ENCODE data around the gene DCUN1D2.
A peak's percentile ranks its signal among the peaks of the same experiment; 100 is the strongest.
"Not testable (repeated sequence)": the region's sequence is repeated elsewhere in the genome, so short reads cannot be mapped to it uniquely, and the experiment has no call there.

DCUN1D2 gene

DNA sequence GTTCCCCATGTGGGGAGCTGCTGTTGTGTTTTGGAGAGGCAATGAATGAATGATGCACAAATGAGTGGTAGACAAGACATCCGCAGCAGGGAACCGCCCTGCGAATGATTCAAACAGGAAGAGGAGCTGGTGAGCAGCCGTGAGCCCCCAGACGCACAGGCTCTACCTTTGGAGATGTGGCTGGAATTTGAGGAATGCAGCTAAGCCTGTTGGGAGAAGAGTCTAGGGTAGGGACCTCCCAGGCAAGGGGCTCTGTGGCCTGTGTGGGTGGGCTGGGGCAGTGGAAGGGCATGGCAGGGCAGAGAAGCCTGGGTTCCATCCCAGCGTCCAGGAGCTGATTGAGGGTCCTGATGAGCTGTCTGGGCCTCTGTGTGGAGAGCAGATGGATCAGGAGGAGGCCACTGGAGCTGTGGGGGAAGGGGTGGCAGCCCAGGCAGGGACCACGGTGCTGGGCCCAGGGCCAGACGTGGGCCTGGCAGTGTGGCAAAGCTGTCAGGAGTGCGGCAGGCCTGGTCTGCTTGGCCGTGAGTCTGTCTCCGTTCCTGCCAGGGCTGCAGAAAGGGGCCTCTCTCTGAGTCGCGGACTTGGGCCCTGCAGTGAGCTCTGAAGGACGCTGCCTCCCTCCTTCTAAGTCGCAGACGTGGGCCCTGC lies 41.8 kb upstream of the DCUN1D2 start:
- Histone ChIP-seq H3K4me1 (ENCODE audit: insufficient read depth, low read length) (peaks cover 7% of the 10 kb centered on the region), H3K27me3 (ENCODE audit: control insufficient read depth in 1 of 2, insufficient read depth in 2 of 2, low read length in 2 of 2) (no peaks in the 10 kb centered on the region), H3K4me3 (ENCODE audit: low read depth in 1 of 2, low read length in 2 of 2) (no peak overlapping the region), H3K9me3 (ENCODE audit: low read length) (no peaks in the 10 kb centered on the region), H3K36me3 (ENCODE audit: insufficient read depth, low read length) (peaks cover 19% of the 10 kb centered on the region), H3K9ac (ENCODE audit: low read length) (no peak overlapping the region), H3K27ac (ENCODE audit: low read depth, low read length) (peak overlapping the region; percentile 37)

GRCh38 chr13:113531041-113531873 lies 40.7 kb upstream of the DCUN1D2 start:
- H3K9ac ChIP-seq (ENCODE audit: low read length), result no peak overlapping the region
- H3K4me3 ChIP-seq (ENCODE audit: low read depth in 1 of 2, low read length in 2 of 2), result no peak overlapping the region
- H3K9me3 ChIP-seq (ENCODE audit: low read length), result no peaks in the 10 kb centered on the region
- H3K36me3 ChIP-seq (ENCODE audit: insufficient read depth, low read length), result peaks cover 19% of the 10 kb centered on the region
- no peaks in the 10 kb centered on the region for H3K27me3 ChIP-seq (ENCODE audit: control insufficient read depth in 1 of 2, insufficient read depth in 2 of 2, low read length in 2 of 2)
- no peak overlapping the region for H3K27ac ChIP-seq (ENCODE audit: low read depth, low read length)
- H3K4me1 ChIP-seq (ENCODE audit: insufficient read depth, low read length), result peaks cover 7% of the 10 kb centered on the region

GRCh38 chr13:113528813-113529180 lies 38.3 kb upstream of the DCUN1D2 start:
- H3K4me1 ChIP-seq (ENCODE audit: insufficient read depth, low read length), result peaks cover 7% of the 10 kb centered on the region
- no peaks in the 10 kb centered on the region for H3K9me3 ChIP-seq (ENCODE audit: low read length)
- H3K9ac ChIP-seq (ENCODE audit: low read length), result no peak overlapping the region
- H3K27ac ChIP-seq (ENCODE audit: low read depth, low read length), result no peak overlapping the region
- no peaks in the 10 kb centered on the region for H3K27me3 ChIP-seq (ENCODE audit: control insufficient read depth in 1 of 2, insufficient read depth in 2 of 2, low read length in 2 of 2)
- H3K36me3 ChIP-seq (ENCODE audit: insufficient read depth, low read length), result peaks cover 23% of the 10 kb centered on the region
- H3K4me3 ChIP-seq (ENCODE audit: low read depth in 1 of 2, low read length in 2 of 2), result no peak overlapping the region

DNA sequence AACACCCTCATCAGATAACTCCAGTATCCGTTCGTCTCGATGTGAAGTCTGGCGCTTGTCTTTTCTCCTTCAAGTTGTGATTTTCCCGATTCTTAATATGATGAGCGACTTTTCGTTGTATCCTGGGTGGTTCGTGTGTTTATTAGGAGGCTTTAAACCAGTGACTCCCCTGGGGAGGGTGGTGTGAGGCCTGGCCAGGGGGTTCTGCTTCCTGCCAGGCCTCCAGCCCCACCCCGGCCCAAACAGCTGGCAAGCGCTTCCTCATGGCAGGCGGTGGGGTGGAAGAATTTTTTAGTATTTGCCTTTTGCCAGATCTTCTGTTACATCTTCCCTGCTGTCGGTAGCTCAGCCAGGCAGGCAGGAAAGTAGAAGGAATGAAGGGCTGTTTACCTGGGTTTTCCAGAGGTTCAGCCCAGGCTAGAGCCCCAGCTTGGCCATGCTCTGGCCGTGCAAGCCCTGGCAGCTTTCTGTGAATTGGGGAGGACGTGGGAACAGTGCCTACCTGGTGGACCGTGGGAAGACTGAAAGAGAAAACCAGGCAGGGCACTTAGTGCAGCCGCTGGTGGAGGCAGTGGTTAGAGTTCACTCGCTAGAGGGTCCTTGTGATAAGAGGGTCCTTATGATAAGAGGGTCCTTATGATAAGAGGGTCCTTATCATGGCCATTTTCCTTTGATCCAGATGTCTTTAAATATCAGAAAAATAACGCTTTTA lies 37.7 kb upstream of the DCUN1D2 start:
- Histone ChIP-seq H3K27ac (ENCODE audit: low read depth, low read length) (no peak overlapping the region), H3K4me3 (ENCODE audit: low read depth in 1 of 2, low read length in 2 of 2) (no peak overlapping the region), H3K27me3 (ENCODE audit: control insufficient read depth in 1 of 2, insufficient read depth in 2 of 2, low read length in 2 of 2) (no peaks in the 10 kb centered on the region), H3K4me1 (ENCODE audit: insufficient read depth, low read length) (peaks cover 7% of the 10 kb centered on the region), H3K36me3 (ENCODE audit: insufficient read depth, low read length) (peaks cover 23% of the 10 kb centered on the region), H3K9ac (ENCODE audit: low read length) (no peak overlapping the region), H3K9me3 (ENCODE audit: low read length) (no peaks in the 10 kb centered on the region)

DNA sequence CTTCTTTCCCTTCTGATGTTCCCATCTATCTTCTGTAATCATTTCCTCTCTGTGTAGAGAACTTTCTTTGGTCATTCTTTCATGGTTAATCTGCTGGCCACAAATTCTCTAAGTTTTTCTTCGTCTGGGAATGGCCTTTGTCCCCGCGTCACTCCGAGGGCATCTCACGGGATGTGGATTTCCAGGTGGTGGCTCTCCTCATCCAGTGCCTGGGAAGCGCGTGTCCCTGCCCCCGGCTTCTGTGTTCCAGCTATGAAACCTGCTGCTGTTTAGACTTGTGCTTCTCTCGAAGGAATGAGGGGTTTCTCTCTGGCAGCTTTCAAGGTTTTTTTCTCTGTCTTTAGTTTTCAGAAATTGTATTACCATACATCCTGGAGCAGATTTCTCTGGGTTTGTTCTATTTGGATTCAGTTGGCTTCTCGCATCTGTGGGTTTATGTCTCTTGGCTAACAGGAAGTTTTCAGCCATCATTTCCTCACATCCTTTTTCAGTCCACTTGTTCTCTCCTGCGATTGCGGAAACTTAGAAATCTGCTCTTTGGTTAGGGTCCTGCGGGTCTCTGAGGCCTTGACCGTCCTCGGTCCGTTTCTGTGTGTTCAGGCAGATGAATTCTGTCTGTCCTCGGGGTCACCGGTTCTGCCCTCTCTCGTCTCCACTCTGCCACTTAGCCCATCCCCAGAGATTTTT lies 36.9 kb upstream of the DCUN1D2 start:
- Histone ChIP-seq H3K9ac (ENCODE audit: low read length) (no peak overlapping the region), H3K36me3 (ENCODE audit: insufficient read depth, low read length) (peaks cover 23% of the 10 kb centered on the region), H3K27ac (ENCODE audit: low read depth, low read length) (no peak overlapping the region), H3K27me3 (ENCODE audit: control insufficient read depth in 1 of 2, insufficient read depth in 2 of 2, low read length in 2 of 2) (no peaks in the 10 kb centered on the region), H3K9me3 (ENCODE audit: low read length) (no peaks in the 10 kb centered on the region), H3K4me3 (ENCODE audit: low read depth in 1 of 2, low read length in 2 of 2) (no peak overlapping the region), H3K4me1 (ENCODE audit: insufficient read depth, low read length) (peaks cover 7% of the 10 kb centered on the region)

DNA sequence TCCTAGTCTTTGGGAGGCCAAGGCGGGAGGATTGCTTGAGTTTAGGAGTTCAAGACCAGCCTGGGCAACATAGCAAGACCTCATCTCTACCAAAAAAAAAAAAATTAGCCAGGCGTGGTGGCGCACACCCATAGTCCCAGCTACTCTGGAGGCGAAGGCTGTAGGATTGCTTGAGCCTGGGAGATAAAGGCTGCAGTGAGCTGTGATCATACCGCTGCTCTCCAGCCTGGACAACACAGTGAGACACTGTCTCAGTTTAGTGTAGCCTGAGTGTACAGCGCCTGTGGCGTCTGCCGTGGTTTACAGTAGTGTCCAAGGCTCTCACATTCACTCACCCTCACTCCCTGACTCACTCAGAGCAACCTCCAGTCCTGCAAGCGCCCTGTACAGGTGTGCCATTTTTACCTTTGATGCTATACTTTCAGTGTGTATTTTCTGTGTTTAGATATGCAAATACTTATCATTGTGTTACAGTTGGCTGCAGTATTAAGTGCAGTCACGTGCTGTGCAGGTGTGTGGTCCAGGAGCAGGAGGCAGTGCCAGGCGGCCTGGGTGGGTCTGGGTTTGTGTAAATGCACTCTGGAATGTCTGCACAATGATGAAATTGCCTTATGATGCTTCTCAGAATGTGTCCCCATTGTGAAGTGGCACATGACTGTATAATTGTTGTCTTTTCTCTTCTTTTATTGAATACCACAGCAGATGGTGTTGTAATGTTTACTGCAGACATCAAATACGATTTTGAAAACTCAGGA lies 36.1 kb upstream of the DCUN1D2 start:
- no peaks in the 10 kb centered on the region for H3K27me3 ChIP-seq (ENCODE audit: control insufficient read depth in 1 of 2, insufficient read depth in 2 of 2, low read length in 2 of 2)
- no peaks in the 10 kb centered on the region for H3K9me3 ChIP-seq (ENCODE audit: low read length)
- no peak overlapping the region for H3K9ac ChIP-seq (ENCODE audit: low read length)
- H3K27ac ChIP-seq (ENCODE audit: low read depth, low read length), result no peak overlapping the region
- peaks cover 28% of the 10 kb centered on the region for H3K36me3 ChIP-seq (ENCODE audit: insufficient read depth, low read length)
- no peak overlapping the region for H3K4me3 ChIP-seq (ENCODE audit: low read depth in 1 of 2, low read length in 2 of 2)
- H3K4me1 ChIP-seq (ENCODE audit: insufficient read depth, low read length), result peaks cover 7% of the 10 kb centered on the region

DNA sequence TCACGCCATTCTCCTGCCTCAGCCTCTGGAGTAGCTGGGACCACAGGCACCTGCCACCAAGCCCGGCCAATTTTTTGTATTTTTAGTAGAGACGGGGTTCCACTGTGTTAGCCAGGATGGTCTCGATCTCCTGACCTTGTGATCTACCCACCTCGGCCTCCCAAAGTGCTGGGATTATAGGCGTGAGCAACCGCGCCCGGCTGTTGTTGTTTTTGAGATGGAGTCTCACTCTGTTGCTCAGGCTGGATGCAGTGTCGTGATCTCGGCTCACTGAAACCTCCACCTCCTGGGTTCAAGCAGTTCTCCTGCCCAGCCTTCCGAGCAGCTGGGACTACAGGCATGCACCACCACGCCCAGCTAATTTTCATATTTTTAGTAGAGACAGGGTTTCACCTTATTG lies 31.9 kb upstream of the DCUN1D2 start:
- not testable (repeated sequence) for H3K27me3 ChIP-seq (ENCODE audit: control insufficient read depth in 1 of 2, insufficient read depth in 2 of 2, low read length in 2 of 2); H3K9me3 ChIP-seq (ENCODE audit: low read length); H3K27ac ChIP-seq (ENCODE audit: low read depth, low read length); H3K4me1 ChIP-seq (ENCODE audit: insufficient read depth, low read length); H3K9ac ChIP-seq (ENCODE audit: low read length); H3K4me3 ChIP-seq (ENCODE audit: low read depth in 1 of 2, low read length in 2 of 2)
- peaks cover 26% of the 10 kb centered on the region for H3K36me3 ChIP-seq (ENCODE audit: insufficient read depth, low read length)

GRCh38 chr13:113520571-113520970 lies 30.1 kb upstream of the DCUN1D2 start:
- no peak overlapping the region for H3K27ac ChIP-seq (ENCODE audit: low read depth, low read length)
- peaks cover 31% of the 10 kb centered on the region for H3K36me3 ChIP-seq (ENCODE audit: insufficient read depth, low read length)
- no peak overlapping the region for H3K9ac ChIP-seq (ENCODE audit: low read length)
- H3K4me3 ChIP-seq (ENCODE audit: low read depth in 1 of 2, low read length in 2 of 2), result no peak overlapping the region
- no peaks in the 10 kb centered on the region for H3K9me3 ChIP-seq (ENCODE audit: low read length)
- no peaks in the 10 kb centered on the region for H3K4me1 ChIP-seq (ENCODE audit: insufficient read depth, low read length)
- H3K27me3 ChIP-seq (ENCODE audit: control insufficient read depth in 1 of 2, insufficient read depth in 2 of 2, low read length in 2 of 2), result no peaks in the 10 kb centered on the region

DNA sequence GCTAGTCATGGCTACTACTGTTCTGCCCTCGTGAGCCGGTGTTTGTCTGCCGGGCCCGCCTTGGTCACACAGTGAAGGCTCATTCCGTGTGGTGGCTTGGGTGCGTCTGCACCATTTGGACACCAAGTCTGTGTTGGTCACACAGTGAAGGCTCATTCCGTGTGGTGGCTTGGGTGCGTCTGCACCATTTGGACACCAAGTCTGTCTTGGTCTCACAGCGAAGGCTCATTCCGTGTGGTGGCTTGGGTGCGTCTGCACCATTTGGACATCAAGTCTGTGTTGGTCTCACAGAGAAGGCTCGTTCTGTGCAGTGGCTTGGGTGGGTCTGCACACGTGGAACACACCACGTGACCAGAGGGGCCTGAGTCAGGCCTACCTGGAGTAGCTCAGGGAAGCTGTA lies 29.0 kb upstream of the DCUN1D2 start:
- H3K4me3 ChIP-seq (ENCODE audit: low read depth in 1 of 2, low read length in 2 of 2), result no peak overlapping the region
- H3K9ac ChIP-seq (ENCODE audit: low read length), result no peak overlapping the region
- H3K36me3 ChIP-seq (ENCODE audit: insufficient read depth, low read length), result peaks cover 25% of the 10 kb centered on the region
- no peaks in the 10 kb centered on the region for H3K27me3 ChIP-seq (ENCODE audit: control insufficient read depth in 1 of 2, insufficient read depth in 2 of 2, low read length in 2 of 2)
- H3K4me1 ChIP-seq (ENCODE audit: insufficient read depth, low read length), result no peaks in the 10 kb centered on the region
- no peak overlapping the region for H3K27ac ChIP-seq (ENCODE audit: low read depth, low read length)
- H3K9me3 ChIP-seq (ENCODE audit: low read length), result no peaks in the 10 kb centered on the region

- Histone ChIP-seq H3K4me1 (ENCODE audit: insufficient read depth, low read length) (no peaks in the 10 kb centered on the region), H3K9ac (ENCODE audit: low read length) (no peak overlapping the region), H3K27me3 (ENCODE audit: control insufficient read depth in 1 of 2, insufficient read depth in 2 of 2, low read length in 2 of 2) (no peaks in the 10 kb centered on the region), H3K27ac (ENCODE audit: low read depth, low read length) (no peak overlapping the region), H3K36me3 (ENCODE audit: insufficient read depth, low read length) (peaks cover 27% of the 10 kb centered on the region), H3K9me3 (ENCODE audit: low read length) (no peaks in the 10 kb centered on the region), H3K4me3 (ENCODE audit: low read depth in 1 of 2, low read length in 2 of 2) (no peak overlapping the region)
Measured at GRCh38 chr13:113518076-113518803, 27.7 kb upstream of the DCUN1D2 start.

Data from muscle layer of colon (tissue), 2 donors.